Measurements from ENCODE around the gene ASMTL.

Gene ASMTL

GRCh38 chrX:1464971-1465285 lies 12.2 kb upstream of the ASMTL start:
- H3K4me3 ChIP-seq (ENCODE audit: control insufficient read depth, low read depth, low read length), result no peak overlapping the region
- no peak for DNase-seq (ENCODE audit: low read depth)
- no peak for TF ChIP-seq CTCF (IDR thresholded peaks at IDR 0.05; ENCODE audit: control insufficient read depth, insufficient read depth, low read depth, low read length, missing control alignments)

GRCh38 chrX:1464041-1464970 lies 11.6 kb upstream of the ASMTL start:
- H3K4me3 ChIP-seq (ENCODE audit: control insufficient read depth, low read depth, low read length), result no peak overlapping the region
- TF ChIP-seq CTCF (IDR thresholded peaks at IDR 0.05; ENCODE audit: control insufficient read depth, insufficient read depth, low read depth, low read length, missing control alignments), result no peak
- DNase-seq (ENCODE audit: low read depth), result no peak

GRCh38 chrX:1463581-1463980 lies 10.9 kb upstream of the ASMTL start:
- TF ChIP-seq CTCF (IDR thresholded peaks at IDR 0.05; ENCODE audit: control insufficient read depth, insufficient read depth, low read depth, low read length, missing control alignments), result no peak
- DNase-seq (ENCODE audit: low read depth), result no peak
- H3K4me3 ChIP-seq (ENCODE audit: control insufficient read depth, low read depth, low read length), result no peak overlapping the region

GRCh38 chrX:1462596-1463251 lies 10.0 kb upstream of the ASMTL start:
- no peak overlapping the region for H3K4me3 ChIP-seq (ENCODE audit: control insufficient read depth, low read depth, low read length)
- DNase-seq (ENCODE audit: low read depth), result peak; percentile 51
- TF ChIP-seq CTCF (IDR thresholded peaks at IDR 0.05; ENCODE audit: control insufficient read depth, insufficient read depth, low read depth, low read length, missing control alignments), result no peak

GRCh38 chrX:1462110-1462509 lies 9.4 kb upstream of the ASMTL start:
- TF ChIP-seq CTCF (IDR thresholded peaks at IDR 0.05; ENCODE audit: control insufficient read depth, insufficient read depth, low read depth, low read length, missing control alignments), result no peak
- DNase-seq (ENCODE audit: low read depth), result no peak
- H3K4me3 ChIP-seq (ENCODE audit: control insufficient read depth, low read depth, low read length), result no peak overlapping the region

- H3K4me3 ChIP-seq (ENCODE audit: control insufficient read depth, low read depth, low read length), result no peak overlapping the region
- no peak for TF ChIP-seq CTCF (IDR thresholded peaks at IDR 0.05; ENCODE audit: control insufficient read depth, insufficient read depth, low read depth, low read length, missing control alignments)
- DNase-seq (ENCODE audit: low read depth), result no peak
Measured at GRCh38 chrX:1455948-1456280, 3.2 kb upstream of the ASMTL start.

Measured in AG09309 (cell line).